Peyer's patch (tissue), 4 donors: ENCODE measurements around the gene XPC. TPM values are rescaled to one million over a fixed set of nuclear protein-coding genes. Genes with fewer than 3 reads are reported as not detected.

Source experiments
- DNase-seq, 3 donors: peaks; one replicate each; pipeline ENCODE4 v3.0.0-alpha.2; 2017 to 2019
- H3K27ac ChIP-seq, 4 donors: fragments of 200-600 bp; sonication (generic); one replicate each; pipeline ENCODE4 v1.5.1; 2016 to 2019
- H3K27me3 ChIP-seq, 2 donors: fragments of 200-600 bp; sonication (generic); one replicate each; pipeline ENCODE4 v1.5.1; 2019
- H3K36me3 ChIP-seq, 3 donors: fragments of 200-600 bp; sonication (generic); one replicate each; pipeline ENCODE4 v1.5.1; 2016 to 2019
- H3K4me1 ChIP-seq, 4 donors: fragments of 200-600 bp; sonication (generic); one replicate each; pipeline ENCODE4 v1.5.1; 2016 to 2019
- H3K4me3 ChIP-seq, 4 donors: fragments of 200-600 bp; sonication (generic); 1 replicate in 3 of 4; 2 replicates in 1 of 4; pipeline ENCODE4 v1.5.1; 2016 to 2019; ENCODE audit warnings: mild to moderate bottlenecking in 1 of 4
- H3K9me3 ChIP-seq, 4 donors: fragments of 200-600 bp; sonication (generic); one replicate each; pipeline ENCODE4 v1.5.1; 2016 to 2019; ENCODE audit warnings: mild to moderate bottlenecking in 1 of 4
- POLR2A ChIP-seq, 2 donors: fragments of 450-650 bp; IDR thresholded peaks; one replicate each; pipeline ENCODE4 v1.5.1; 2017; ENCODE audit warnings: antibody characterized with exemption in 2 of 2, mild to moderate bottlenecking in 2 of 2, moderate library complexity in 2 of 2
- total RNA-seq, 4 donors: library from RNA; depleted of rRNA; stranded (reverse); fragments of >200 nt; gene quantifications; one replicate each; pipeline ENCODE4 v1.1.0, GENCODE V29; 2016
- TF ChIP-seq, protein P1 (sequence below), 6 experiments: fragments of 450-650 bp in 4 of 6; fragments of 200-600 bp in 2 of 6; sonication (generic) in 1 of 6; IDR thresholded peaks; one replicate each; pipeline ENCODE4 v1.5.1; 2017 to 2019; ENCODE audit warnings: antibody characterized with exemption in 6 of 6, mild to moderate bottlenecking in 3 of 6, moderate library complexity in 1 of 6

Gene XPC
- total RNA-seq, 4 donors from 2014 or later: 46.1 to 88.3 (median 78.6) TPM

DNA sequence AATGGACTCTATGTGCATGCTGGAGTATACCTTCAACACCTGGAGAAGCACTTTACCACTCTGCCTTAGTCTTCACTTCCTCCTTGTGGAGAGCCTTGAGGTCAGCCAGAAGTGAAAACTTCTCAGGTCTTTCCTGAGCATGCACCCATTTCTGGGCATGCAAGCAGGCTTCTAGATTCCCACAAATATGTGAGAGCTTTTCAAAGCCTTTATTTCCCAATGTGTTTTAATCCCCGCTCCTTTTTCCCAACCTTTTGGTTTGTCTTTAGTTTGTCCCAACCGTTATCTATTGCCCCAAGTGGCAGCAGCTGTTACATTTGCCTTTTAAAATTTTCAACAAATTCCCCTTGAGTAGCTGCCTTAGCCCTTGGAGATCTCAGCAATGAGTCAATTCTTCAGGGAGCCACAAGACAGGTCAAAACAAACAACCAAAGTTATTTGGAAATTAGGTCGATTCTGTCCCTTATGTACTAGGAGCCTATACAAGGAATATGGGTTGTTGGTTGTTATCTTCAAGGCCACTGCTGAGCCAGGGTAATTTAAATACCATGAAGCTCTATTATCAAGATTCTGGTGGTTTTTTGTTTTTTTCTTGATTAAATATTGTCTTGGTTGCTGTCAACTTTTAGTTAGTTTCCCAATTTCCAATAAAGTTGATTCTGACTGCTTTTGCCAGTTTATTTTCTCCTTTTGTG, 44.6 kb upstream of the XPC start:
- H3K4me3 ChIP-seq: no peak overlapping the region
- H3K9me3 ChIP-seq: no peaks in the 10 kb centered on the region
- H3K4me1 ChIP-seq: peaks cover 0 to 17% (median 3%) of the 10 kb centered on the region in 4 donors
- TF ChIP-seq, protein P1, sequence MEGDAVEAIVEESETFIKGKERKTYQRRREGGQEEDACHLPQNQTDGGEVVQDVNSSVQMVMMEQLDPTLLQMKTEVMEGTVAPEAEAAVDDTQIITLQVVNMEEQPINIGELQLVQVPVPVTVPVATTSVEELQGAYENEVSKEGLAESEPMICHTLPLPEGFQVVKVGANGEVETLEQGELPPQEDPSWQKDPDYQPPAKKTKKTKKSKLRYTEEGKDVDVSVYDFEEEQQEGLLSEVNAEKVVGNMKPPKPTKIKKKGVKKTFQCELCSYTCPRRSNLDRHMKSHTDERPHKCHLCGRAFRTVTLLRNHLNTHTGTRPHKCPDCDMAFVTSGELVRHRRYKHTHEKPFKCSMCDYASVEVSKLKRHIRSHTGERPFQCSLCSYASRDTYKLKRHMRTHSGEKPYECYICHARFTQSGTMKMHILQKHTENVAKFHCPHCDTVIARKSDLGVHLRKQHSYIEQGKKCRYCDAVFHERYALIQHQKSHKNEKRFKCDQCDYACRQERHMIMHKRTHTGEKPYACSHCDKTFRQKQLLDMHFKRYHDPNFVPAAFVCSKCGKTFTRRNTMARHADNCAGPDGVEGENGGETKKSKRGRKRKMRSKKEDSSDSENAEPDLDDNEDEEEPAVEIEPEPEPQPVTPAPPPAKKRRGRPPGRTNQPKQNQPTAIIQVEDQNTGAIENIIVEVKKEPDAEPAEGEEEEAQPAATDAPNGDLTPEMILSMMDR (IDR thresholded peaks at IDR 0.05): no peak
- TF ChIP-seq POLR2A (IDR thresholded peaks at IDR 0.05): no peak
- no peak for DNase-seq
- no peaks in the 10 kb centered on the region for H3K36me3 ChIP-seq
- no peaks in the 10 kb centered on the region for H3K27me3 ChIP-seq
- H3K27ac ChIP-seq: no peak overlapping the region

DNA sequence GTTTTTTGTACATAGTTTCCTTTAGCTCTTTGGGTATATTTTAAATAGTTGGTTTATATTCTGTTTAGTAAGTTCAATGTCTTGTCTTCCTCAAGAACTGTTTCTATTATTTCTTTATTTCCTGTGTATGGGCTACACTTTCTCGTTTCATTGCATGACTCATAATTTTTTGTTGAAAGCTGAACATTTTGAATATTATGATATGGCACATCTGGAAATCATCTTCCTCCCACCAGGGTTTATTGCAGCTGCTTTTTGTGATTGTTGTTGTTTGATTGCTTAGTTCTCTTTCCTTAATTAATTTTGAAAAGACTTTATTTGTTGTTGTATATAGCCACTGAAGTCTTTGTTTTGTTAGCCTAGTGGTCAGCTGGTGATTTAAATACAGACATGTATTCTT, 44.1 kb upstream of the XPC start:
- Histone ChIP-seq H3K9me3 (no peaks in the 10 kb centered on the region), H3K27ac (no peak overlapping the region), H3K4me1 (peaks cover 0 to 17% (median 3%) of the 10 kb centered on the region in 4 donors), H3K4me3 (no peak overlapping the region), H3K27me3 (no peaks in the 10 kb centered on the region), H3K36me3 (no peaks in the 10 kb centered on the region)
- no peak for DNase-seq
- TF ChIP-seq, protein P1 (IDR thresholded peaks at IDR 0.05): no peak
- TF ChIP-seq POLR2A (IDR thresholded peaks at IDR 0.05): no peak

DNA sequence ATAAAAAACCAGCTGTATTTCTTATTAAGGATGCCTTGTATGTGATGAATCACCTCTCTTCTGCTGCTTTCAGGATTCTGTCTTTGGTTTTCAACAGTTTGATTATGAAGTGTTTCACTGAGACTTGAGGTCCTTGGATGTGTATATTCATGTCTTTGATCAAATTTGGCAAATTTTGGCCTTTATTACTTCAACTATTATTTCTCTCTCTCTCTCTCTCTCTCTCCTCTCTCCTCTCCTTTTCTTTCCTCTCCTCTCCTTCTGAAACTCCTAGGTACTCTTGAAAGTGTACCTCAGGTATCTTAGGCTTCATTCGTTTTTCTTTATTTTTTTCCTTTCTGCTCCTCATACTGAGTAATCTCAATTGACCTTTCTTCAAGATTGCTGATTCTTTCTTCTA, 43.5 kb upstream of the XPC start:
- DNase-seq: no peak
- Histone ChIP-seq H3K4me1 (peaks cover 0 to 17% (median 3%) of the 10 kb centered on the region in 4 donors), H3K9me3 (no peaks in the 10 kb centered on the region), H3K27me3 (no peaks in the 10 kb centered on the region), H3K27ac (no peak overlapping the region), H3K36me3 (no peaks in the 10 kb centered on the region), H3K4me3 (no peak overlapping the region)
- TF ChIP-seq, protein P1 (IDR thresholded peaks at IDR 0.05): no peak
- no peak for TF ChIP-seq POLR2A (IDR thresholded peaks at IDR 0.05)

DNA sequence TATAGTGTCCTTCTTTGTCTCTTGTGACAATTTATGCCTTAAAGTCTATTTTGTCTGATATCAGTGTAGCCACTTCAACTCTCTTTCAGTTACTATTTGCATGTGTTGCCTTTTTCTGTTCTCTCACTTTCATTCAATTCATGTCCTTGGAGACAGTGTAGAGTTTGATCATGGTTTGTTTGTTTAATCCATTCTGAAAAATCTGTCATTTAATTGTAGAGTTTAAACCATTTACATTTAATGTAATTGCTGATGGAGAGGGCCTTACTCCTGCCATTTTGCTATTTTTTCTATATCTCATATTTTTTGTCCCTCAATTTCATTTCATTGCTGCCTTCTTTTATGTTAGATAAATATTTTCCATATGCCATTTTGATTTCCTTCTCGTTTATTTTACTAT, 42.5 kb upstream of the XPC start:
- Histone ChIP-seq H3K27ac (no peak overlapping the region), H3K4me1 (peaks cover 0 to 13% (median 2%) of the 10 kb centered on the region in 4 donors), H3K4me3 (no peak overlapping the region), H3K36me3 (no peaks in the 10 kb centered on the region), H3K27me3 (no peaks in the 10 kb centered on the region), H3K9me3 (no peaks in the 10 kb centered on the region)
- DNase-seq: no peak
- TF ChIP-seq, protein P1 (IDR thresholded peaks at IDR 0.05): no peak
- TF ChIP-seq POLR2A (IDR thresholded peaks at IDR 0.05): no peak

DNA sequence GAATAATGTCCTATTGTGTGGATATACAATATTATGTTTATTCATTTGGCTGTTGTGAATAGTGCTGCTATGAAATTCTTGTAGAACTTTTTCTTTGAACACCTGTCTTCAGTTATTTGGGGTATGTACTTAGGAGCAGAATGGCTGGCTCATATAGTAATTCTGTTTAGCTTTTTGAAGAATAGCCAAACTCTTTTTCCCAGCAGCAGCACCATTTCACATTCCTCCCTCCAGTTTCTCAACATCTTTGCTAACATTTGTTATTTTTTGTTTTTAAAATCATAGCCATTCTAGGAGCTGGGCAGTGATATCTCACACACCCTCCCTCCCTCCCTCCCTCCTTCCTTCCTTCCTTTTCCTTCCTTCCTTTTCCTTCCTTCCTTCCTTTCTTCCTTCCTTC, 40.0 kb upstream of the XPC start:
- no peak for TF ChIP-seq POLR2A (IDR thresholded peaks at IDR 0.05)
- TF ChIP-seq, protein P1 (IDR thresholded peaks at IDR 0.05): no peak
- Histone ChIP-seq H3K36me3 (no peaks in the 10 kb centered on the region), H3K27me3 (no peaks in the 10 kb centered on the region), H3K9me3 (no peaks in the 10 kb centered on the region), H3K4me1 (peaks cover 0 to 8% (median 1%) of the 10 kb centered on the region in 4 donors), H3K4me3 (no peak overlapping the region), H3K27ac (no peak overlapping the region)
- no peak for DNase-seq
